ENCODE results near the gene ZDHHC13. TPM values are rescaled to one million over a fixed set of nuclear protein-coding genes. Genes with fewer than 3 reads are reported as not detected.

Gene ZDHHC13
- total RNA-seq, 4 donors from 2014 or later = 45.8 to 64.9 (median 58.1) TPM

- Histone ChIP-seq H3K27me3 (peaks cover 0 to 9% (median 0%) of the 10 kb centered on the region in 4 donors), H3K9me3 (no peaks in the 10 kb centered on the region), H3K4me3 (no peak overlapping the region), H3K36me3 (no peaks in the 10 kb centered on the region), H3K27ac (no peak overlapping the region), H3K4me1 (peaks cover 0 to 37% (median 7%) of the 10 kb centered on the region in 3 donors)
- intact Hi-C loops (cut with DNase I) = no loop called here
- no peak for TF ChIP-seq CTCF (IDR thresholded peaks at IDR 0.05)
- TF ChIP-seq POLR2A (IDR thresholded peaks at IDR 0.05) = no peak
- WGBS, 2 donors = 44 to 71% methylated on average over 1 of the region's 1 CpG
- DNase-seq = no peak
Measured at GRCh38 chr11:19091366-19091765, 25.6 kb upstream of the ZDHHC13 start.

GRCh38 chr11:19092342-19092741 is 24.6 kb upstream of the ZDHHC13 start:
- intact Hi-C loops (cut with DNase I) = no loop called here
- 72 to 77% methylated on average over 3 of the region's 3 CpGs for WGBS, 2 donors
- Histone ChIP-seq H3K27me3 (peaks cover 0 to 9% (median 0%) of the 10 kb centered on the region in 4 donors), H3K4me1 (peaks cover 0 to 33% (median 7%) of the 10 kb centered on the region in 3 donors), H3K27ac (no peak overlapping the region), H3K36me3 (no peaks in the 10 kb centered on the region), H3K4me3 (no peak overlapping the region), H3K9me3 (no peaks in the 10 kb centered on the region)
- no peak for DNase-seq
- no peak for TF ChIP-seq CTCF (IDR thresholded peaks at IDR 0.05)
- no peak for TF ChIP-seq POLR2A (IDR thresholded peaks at IDR 0.05)

- 85 to 96% methylated on average over 2 of the region's 2 CpGs for WGBS, 2 donors
- TF ChIP-seq POLR2A (IDR thresholded peaks at IDR 0.05) (no peak), CTCF (IDR thresholded peaks at IDR 0.05) (no peak)
Measured at GRCh38 chr11:19092850-19093249, 24.1 kb upstream of the ZDHHC13 start.

GRCh38 chr11:19093976-19094375 is 23.0 kb upstream of the ZDHHC13 start:
- no peaks in the 10 kb centered on the region for H3K9me3 ChIP-seq
- TF ChIP-seq CTCF (IDR thresholded peaks at IDR 0.05) (no peak), POLR2A (IDR thresholded peaks at IDR 0.05) (no peak)
- intact Hi-C loops (cut with DNase I) = no loop called here

More at GRCh38 chr11:19092850-19093249, 24.1 kb upstream of the ZDHHC13 start:
- DNase-seq = no peak
- H3K4me1 ChIP-seq = peaks cover 0 to 28% (median 7%) of the 10 kb centered on the region in 3 donors
- intact Hi-C loops (cut with DNase I) = no loop called here
- H3K9me3 ChIP-seq = no peaks in the 10 kb centered on the region
- peaks cover 0 to 9% (median 0%) of the 10 kb centered on the region in 4 donors for H3K27me3 ChIP-seq
- H3K36me3 ChIP-seq = no peaks in the 10 kb centered on the region
- H3K4me3 ChIP-seq = no peak overlapping the region
- H3K27ac ChIP-seq = no peak overlapping the region

GRCh38 chr11:19094859-19095258 is 22.1 kb upstream of the ZDHHC13 start:
- Histone ChIP-seq H3K9me3 (no peaks in the 10 kb centered on the region), H3K27me3 (peaks cover 0 to 9% (median 0%) of the 10 kb centered on the region in 4 donors), H3K4me3 (no peak overlapping the region), H3K36me3 (no peaks in the 10 kb centered on the region), H3K27ac (no peak overlapping the region), H3K4me1 (peaks cover 0 to 10% (median 0%) of the 10 kb centered on the region in 3 donors)
- no peak for TF ChIP-seq POLR2A (IDR thresholded peaks at IDR 0.05)
- no peak for TF ChIP-seq CTCF (IDR thresholded peaks at IDR 0.05)
- 58 to 61% methylated on average over 2 of the region's 2 CpGs for WGBS, 2 donors
- DNase-seq = no peak
- intact Hi-C loops (cut with DNase I) = no loop called here

More at GRCh38 chr11:19093976-19094375, 23.0 kb upstream of the ZDHHC13 start:
- DNase-seq = no peak
- H3K27ac ChIP-seq = no peak overlapping the region
- H3K4me3 ChIP-seq = no peak overlapping the region
- no peaks in the 10 kb centered on the region for H3K36me3 ChIP-seq
- H3K27me3 ChIP-seq = peaks cover 0 to 9% (median 0%) of the 10 kb centered on the region in 4 donors
- WGBS, 2 donors = 58 to 63% methylated on average over 4 of the region's 4 CpGs
- H3K4me1 ChIP-seq = peaks cover 0 to 17% (median 7%) of the 10 kb centered on the region in 3 donors

All from esophagus squamous epithelium (tissue), 5 donors.